Fibroblast of the conjunctiva (primary cell): Measurements from ENCODE around the gene COL8A2.
"Not testable (repeated sequence)": the region's sequence is repeated elsewhere in the genome, so short reads cannot be mapped to it uniquely, and the experiment has no call there.

Source experiments
- DNase-seq: peaks from one replicate; pipeline ENCODE4 v3.0.0-alpha.2; 2010; ENCODE audit warnings: low read depth

COL8A2 gene

DNA sequence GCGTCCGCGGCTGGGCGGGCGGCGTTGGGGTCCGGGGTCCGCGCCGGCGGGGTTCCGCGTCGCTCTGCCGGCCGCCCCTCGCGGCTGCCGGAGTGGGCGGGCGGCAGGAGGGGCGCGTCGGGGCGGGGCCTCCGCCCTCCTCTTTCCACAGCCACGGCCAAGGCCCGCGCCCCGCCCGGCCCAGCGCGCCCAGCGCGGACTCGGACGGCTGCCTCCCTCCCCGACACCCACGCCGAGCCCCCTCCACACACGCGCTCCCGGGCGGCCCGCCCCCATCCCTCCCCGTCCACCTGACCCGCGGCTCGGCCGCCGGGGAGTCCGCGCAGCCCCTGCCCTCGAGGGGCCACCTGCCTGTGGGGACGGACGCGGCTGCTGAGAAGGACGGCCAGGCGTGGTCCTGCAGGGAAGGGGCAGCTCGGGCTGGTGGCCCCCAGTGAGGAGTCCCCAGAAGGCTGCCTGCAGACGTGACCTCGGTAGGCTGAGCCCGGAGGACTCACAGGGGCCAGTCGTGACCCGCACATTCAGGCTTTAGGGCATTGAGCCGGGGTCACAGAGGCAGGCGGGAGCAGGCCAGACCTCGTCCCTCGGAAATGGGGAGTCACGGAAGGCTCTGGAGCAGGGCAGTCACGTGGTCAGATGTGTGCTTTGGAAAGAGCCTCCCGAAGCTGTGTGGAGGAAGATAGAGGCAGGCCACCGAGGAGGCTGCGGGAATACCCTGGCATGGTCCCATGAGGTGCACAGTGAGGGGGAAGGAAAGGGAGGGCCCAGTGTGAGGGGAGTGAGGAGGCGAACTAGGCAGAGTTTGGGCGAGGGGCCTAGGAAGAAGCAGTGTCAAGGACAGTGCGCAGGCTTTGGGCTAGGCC lies at the start of gene COL8A2:
TSS of gene COL8A2 (minus strand) at position 94 of the 863 bp plus-strand sequence. CDS start 24,980 bp downstream, outside the sequence.
- DNase-seq = no peak

- DNase-seq = no peak
Observed at GRCh38 chr1:36174713-36175112, 49.7 kb upstream of the COL8A2 start.

DNA sequence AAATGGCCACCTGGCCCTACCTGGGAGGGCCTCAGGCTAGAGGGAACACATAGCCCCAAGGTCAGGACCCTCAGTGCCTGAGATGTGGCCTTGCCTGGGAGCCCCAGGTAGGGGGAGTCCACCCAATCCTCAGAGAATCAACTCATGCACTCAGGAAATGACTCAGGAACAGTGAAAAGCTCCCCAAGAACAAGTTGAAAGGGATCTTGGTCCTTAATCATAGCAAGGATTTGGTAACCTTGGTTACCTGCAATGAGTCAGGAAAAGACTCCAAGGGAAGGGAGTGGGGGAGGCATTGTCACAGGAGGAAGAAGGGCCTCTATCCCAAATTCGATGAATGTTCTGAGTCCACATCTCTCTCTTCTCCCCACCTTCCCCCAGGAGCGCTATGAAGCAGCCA lies 48.0 kb upstream of the COL8A2 start:
- DNase-seq = no peak

- DNase-seq = no peak
Observed at GRCh38 chr1:36172017-36172747, 47.2 kb upstream of the COL8A2 start.

DNA sequence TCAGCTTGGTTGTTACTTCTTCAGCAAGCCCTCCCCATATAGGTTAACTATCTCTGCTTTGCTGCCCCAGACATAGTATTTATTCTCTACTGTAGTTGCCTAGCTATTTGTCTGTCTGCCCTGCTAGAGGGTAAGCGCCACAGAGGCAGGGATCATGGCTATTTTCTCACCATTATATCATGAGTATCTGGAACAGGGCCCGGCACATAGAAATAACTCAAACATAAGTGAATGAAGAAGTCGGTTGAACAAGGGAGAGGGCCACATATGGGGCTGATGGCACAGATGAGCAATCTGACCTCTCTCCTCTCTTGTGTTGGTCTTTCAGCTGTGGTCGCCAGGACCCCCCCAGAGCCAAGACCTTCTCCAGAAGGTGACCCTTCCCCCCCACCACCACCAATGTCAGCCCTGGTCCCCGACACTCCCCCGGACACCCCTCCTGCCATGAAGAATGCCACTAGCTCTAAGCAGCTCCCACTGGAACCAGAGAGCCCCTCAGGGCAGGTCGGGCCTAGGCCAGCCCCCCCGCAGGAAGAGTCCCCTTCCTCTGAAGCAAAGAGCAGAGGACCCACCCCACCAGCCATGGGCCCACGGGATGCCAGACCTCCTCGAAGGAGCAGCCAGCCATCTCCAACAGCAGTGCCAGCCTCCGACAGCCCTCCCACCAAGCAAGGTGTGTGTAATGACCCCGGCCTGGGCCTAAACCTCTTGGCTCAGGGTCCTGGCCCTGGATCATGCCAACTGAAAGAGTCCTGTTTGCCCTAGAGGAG lies 45.8 kb upstream of the COL8A2 start:
- DNase-seq = no peak

GRCh38 chr1:36168514-36168913 lies 43.5 kb upstream of the COL8A2 start:
- DNase-seq = no peak

- no peak for DNase-seq
Observed at GRCh38 chr1:36166938-36167905, 42.2 kb upstream of the COL8A2 start.

- no peak for DNase-seq
Observed at GRCh38 chr1:36166136-36166535, 41.1 kb upstream of the COL8A2 start.

GRCh38 chr1:36165145-36165544 lies 40.1 kb upstream of the COL8A2 start:
- no peak for DNase-seq

DNA sequence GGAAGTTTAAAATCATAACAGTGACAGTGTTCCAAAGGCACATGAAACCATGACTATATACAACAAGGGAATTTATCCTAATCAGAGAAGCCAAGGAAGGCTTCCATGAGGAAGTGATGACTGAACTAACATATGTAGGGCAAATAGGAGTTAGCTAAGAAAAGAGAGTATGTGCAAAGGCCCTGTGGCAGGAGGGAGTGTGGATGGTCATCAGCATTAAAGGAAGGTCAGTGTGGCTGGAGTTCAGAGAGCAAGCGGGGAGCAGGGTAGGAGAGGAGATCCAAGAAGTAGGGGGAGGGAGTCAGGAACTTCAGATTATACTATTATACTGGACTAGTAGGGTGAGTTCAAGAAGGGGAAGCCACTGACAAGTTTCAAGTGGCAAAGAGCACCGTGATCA lies 39.3 kb upstream of the COL8A2 start:
- no peak for DNase-seq

GRCh38 chr1:36163426-36163825 lies 38.4 kb upstream of the COL8A2 start:
- DNase-seq = no peak

- DNase-seq = no peak
Observed at GRCh38 chr1:36162680-36163239, 37.7 kb upstream of the COL8A2 start.

DNA sequence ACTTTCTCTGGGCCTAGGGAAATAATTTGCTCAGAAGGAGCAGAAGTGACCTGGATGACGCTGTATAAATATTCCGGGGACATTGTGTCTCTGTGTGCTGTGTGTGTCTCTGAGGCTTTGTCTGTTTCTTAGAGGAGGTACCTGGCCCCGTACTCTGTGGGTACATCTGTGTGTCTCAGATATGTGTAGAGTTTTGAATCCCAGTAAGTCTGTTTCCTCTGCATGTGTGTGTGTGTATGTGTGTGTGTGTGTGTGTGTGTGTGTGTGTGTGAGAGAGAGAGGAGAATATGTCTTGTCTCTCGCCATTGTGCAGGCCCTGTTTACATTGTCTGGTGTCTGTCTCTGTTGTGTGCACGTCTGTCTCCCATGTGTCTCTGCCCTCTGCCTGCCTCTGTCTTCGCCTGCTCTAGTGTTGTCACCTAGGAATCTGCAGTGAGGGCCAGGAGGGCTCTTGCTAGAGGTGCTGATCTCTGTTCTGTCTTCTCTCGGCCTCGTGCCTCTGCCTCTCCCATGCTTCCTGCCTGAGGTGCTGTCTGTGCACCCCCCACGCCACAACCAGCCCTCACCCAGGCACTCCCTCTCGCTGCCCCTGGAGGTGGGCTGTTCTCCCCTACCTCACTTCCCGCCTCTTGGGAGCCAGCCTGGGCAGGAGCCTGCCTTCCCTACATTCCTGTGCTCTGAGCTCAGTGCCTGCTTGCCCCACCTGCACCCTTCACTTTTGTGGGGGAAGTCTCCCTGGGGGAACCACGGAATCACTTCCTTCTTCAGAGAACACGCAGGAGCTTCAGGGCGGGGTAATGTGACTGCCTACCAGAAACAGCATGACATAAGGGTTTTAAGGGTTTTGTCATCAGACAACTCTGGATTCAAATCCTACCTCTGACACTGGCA lies 36.9 kb upstream of the COL8A2 start:
- no peak for DNase-seq

DNA sequence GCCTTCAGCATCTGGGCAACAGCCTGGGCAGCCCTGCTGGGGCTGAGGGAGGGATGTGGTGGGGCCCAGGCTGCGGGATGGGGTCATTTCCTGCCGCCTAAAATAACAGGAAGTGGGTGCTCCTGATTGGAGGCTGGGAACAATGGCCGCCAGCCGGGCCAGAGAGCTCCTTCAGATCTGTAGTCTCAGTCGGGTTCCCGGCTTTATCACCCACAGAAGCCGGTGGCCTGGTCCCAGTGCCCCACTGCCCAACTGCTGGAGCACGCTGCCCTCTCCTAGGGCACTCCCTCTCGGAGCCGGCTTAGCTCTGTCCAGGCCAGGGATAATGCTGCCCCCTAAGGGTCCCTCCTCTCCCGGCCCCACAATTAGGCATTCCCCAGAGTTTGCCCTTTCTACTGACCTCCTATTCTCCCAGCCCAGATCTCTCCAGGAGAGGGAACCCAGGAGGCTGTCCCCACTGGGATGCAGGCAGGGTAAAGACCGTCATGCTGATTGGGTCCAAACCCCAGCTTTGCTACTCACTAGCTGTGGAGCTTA lies 36.0 kb upstream of the COL8A2 start:
- no peak for DNase-seq

- no peak for DNase-seq
Observed at GRCh38 chr1:36160388-36160948, 35.4 kb upstream of the COL8A2 start.

DNA sequence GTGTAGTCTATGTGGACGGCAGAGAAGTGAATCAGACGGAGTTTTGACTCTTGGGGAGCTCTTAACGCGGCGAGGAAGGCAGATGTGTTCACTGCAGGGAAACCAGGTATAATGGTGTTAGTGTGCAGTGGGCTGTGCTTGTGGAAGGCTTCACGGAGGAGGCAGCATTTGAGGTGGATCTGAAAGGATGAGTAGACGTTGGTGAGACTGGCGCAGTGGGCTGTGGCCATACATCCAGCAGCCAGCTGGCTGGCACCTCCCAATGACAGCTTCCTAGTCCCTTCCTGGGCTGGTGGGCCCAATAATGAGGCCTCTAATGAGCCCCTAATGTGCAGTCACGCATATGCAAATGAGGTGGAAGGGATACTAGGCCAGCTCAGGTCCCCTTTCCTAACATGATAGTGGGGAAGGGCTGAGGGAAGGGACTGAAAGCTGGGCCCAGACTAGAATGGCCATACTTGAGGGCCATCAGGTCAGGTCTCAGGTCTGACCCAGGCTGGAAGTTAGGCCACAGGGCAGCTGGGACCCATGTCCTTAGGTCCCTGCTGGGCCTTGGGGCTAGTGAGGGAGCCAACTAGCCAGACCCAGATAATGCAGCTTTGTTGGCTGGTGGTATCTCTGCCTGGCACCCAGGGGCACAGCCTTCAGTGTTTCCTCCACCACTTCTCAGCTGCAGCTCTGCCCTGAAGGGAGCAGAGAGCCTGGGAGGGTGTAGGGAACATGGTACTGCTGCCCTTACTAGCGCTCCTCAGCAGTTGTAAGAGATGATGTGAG lies 34.8 kb upstream of the COL8A2 start:
- DNase-seq = no peak

DNA sequence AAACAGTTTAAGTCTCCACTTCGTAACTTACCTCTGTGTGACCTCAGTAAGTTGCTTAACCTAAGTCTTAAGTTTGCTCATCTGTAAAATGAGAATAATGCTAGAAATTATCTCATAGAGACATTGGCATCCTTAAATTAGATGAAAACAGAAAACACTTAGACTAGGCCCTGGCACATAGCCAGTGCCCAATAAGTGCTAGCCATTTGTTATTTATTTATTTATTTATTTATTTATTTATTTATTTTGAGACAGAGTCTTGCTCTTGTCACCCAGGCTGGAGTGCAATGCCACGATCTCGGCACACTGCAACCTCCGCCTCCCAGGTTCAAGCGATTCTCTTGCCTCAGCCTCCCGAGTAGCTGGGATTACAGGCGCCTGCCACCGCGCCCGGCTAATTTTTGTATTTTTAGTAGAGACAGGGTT lies 33.8 kb upstream of the COL8A2 start:
- DNase-seq = not testable (repeated sequence)
